Tibial artery (tissue), 4 donors: ENCODE measurements around the gene C12orf57.
A peak's percentile ranks its signal among the peaks of the same experiment; 100 is the strongest.
"Not testable (repeated sequence)": the region's sequence is repeated elsewhere in the genome, so short reads cannot be mapped to it uniquely, and the experiment has no call there.

Experiments
- DNase-seq, 2 donors: peaks; one replicate each; pipeline ENCODE4 v3.0.0-alpha.2; 2019
- H3K27ac ChIP-seq, 2 donors: fragments of 200-600 bp; sonication (generic) in 1 of 2; 1 replicate in 1 of 2; 2 replicates in 1 of 2; pipeline ENCODE4 v1.5.1; 2018 to 2019; ENCODE audit warnings: mild to moderate bottlenecking in 1 of 2
- H3K27me3 ChIP-seq, 2 donors: fragments of 200-600 bp; sonication (generic) in 1 of 2; one replicate each; pipeline versions ENCODE4 v1.5.1 to v1.6.0; 2016 to 2019
- H3K36me3 ChIP-seq, 3 donors: fragments of 200-600 bp; sonication (generic) in 2 of 3; one replicate each; pipeline ENCODE4 v1.5.1; 2016 to 2019; ENCODE audit warnings: mild to moderate bottlenecking in 2 of 3
- H3K4me1 ChIP-seq, 4 donors: fragments of 200-600 bp; sonication (generic) in 2 of 4; 1 replicate in 3 of 4; 2 replicates in 1 of 4; pipeline ENCODE4 v1.5.1; 2016 to 2019
- H3K4me3 ChIP-seq, 2 donors: fragments of 200-600 bp; sonication (generic) in 1 of 2; 1 replicate in 1 of 2; 2 replicates in 1 of 2; pipeline ENCODE4 v1.5.1; 2018 to 2019; ENCODE audit warnings: mild to moderate bottlenecking in 2 of 2
- H3K9me3 ChIP-seq, 3 donors: fragments of 200-600 bp; sonication (generic) in 1 of 3; one replicate each; pipeline ENCODE4 v1.5.1; 2016 to 2019
- intact Hi-C: fragments of 100-400 bp; cut with DNase I; formaldehyde crosslinking; loops from one replicate; pipeline ENCODE4 v1.15.0; 2023; ENCODE audit warnings: low total_unique reads
- TF ChIP-seq, protein P1 (sequence below), 2 experiments: fragments of 200-600 bp in 1 of 2; fragments of 450-650 bp in 1 of 2; IDR thresholded peaks; one replicate each; pipeline ENCODE4 v1.5.1; 2017 to 2019; ENCODE audit warnings: antibody characterized with exemption in 2 of 2, mild to moderate bottlenecking in 1 of 2, moderate library complexity in 1 of 2

C12orf57 gene

GRCh38 chr12:6902448-6902847, 41.4 kb upstream of the C12orf57 start:
- Histone ChIP-seq H3K27ac (no peak overlapping the region), H3K27me3 (no peaks in the 10 kb centered on the region), H3K9me3 (no peaks in the 10 kb centered on the region), H3K36me3 (peaks cover 0 to 11% (median 7%) of the 10 kb centered on the region in 3 donors), H3K4me1 (peaks cover 0 to 14% (median 6%) of the 10 kb centered on the region in 4 donors), H3K4me3 (no peak overlapping the region)
- TF ChIP-seq, protein P1, sequence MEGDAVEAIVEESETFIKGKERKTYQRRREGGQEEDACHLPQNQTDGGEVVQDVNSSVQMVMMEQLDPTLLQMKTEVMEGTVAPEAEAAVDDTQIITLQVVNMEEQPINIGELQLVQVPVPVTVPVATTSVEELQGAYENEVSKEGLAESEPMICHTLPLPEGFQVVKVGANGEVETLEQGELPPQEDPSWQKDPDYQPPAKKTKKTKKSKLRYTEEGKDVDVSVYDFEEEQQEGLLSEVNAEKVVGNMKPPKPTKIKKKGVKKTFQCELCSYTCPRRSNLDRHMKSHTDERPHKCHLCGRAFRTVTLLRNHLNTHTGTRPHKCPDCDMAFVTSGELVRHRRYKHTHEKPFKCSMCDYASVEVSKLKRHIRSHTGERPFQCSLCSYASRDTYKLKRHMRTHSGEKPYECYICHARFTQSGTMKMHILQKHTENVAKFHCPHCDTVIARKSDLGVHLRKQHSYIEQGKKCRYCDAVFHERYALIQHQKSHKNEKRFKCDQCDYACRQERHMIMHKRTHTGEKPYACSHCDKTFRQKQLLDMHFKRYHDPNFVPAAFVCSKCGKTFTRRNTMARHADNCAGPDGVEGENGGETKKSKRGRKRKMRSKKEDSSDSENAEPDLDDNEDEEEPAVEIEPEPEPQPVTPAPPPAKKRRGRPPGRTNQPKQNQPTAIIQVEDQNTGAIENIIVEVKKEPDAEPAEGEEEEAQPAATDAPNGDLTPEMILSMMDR (IDR thresholded peaks at IDR 0.05): no peak
- intact Hi-C loops: no loop called here
- no peak for DNase-seq

- no peak overlapping the region for H3K27ac ChIP-seq
- peaks cover 0 to 14% (median 14%) of the 10 kb centered on the region in 3 donors for H3K36me3 ChIP-seq
- TF ChIP-seq, protein P1 (IDR thresholded peaks at IDR 0.05): no peak
- H3K9me3 ChIP-seq: no peaks in the 10 kb centered on the region
- H3K4me3 ChIP-seq: no peak overlapping the region
- intact Hi-C loops: no loop called here
- no peak for DNase-seq
- H3K4me1 ChIP-seq: peaks cover 0 to 14% (median 6%) of the 10 kb centered on the region in 4 donors
- no peaks in the 10 kb centered on the region for H3K27me3 ChIP-seq
Measured at GRCh38 chr12:6903722-6904121, 40.1 kb upstream of the C12orf57 start.

DNA sequence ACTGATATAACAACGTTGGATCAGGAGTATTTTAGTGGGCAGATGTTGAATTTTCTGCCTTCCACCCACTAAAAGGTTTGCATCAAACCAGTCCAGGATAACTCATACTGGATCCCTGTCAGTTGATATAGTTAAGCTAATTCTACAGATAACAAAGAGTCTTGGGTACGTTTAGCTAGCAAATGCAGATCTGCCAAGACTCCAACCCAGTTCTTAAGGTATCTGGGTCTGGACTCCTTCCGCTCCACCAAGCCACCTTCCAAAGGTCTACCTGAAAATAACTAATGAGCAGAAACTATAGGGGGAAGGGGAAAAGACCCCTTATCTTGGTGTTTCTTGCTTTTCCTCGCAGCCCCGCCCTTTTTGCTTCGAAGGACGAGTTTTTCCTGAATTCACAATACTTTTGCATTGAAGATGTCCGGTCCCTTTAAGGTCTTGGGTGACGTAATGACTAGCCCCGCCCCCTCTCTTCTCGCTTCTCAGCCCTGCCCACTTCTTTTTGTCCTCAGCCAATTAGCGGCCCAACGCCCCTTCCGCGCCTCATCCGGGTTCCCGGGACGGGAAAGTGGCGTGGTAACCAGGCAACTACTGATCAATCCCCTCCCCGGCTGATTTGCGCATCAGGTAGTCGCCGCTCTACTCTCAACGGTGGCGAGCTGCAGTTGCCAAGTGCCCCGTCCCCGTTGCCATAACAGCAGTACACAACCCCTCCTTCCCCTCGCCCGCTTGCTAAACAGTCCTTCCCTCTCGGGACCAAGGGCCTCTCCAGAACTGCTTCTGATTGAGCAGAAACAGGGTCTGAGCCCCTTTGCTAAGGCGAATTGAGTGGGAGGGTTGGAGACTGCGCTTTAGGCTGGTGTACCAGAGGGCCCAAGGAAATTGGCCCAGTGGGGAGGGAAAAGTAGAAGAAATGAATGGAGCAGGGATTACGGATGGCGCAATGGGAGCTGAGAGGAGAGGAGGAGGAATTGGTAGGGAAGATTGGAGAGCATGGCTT, 39.2 kb upstream of the C12orf57 start, which contains the start of gene LRRC23:
Gene LRRC23, plus strand, starts transcription at position 543 of the 997 bp plus-strand sequence. CDS start 812 bp downstream, outside the sequence.
- H3K9me3 ChIP-seq: no peaks in the 10 kb centered on the region
- H3K4me3 ChIP-seq: peak within 1 kb of the TSS; percentile 65
- TF ChIP-seq, protein P1 (IDR thresholded peaks at IDR 0.05): no peak
- peak within 1 kb of the TSS; percentile 83 to 87 for H3K27ac ChIP-seq
- no peaks in the 10 kb centered on the region for H3K27me3 ChIP-seq
- H3K36me3 ChIP-seq: peaks cover 0 to 14% (median 14%) of the 10 kb centered on the region in 3 donors
- peak; percentile 98 for DNase-seq
- intact Hi-C loops: no loop called here
- H3K4me1 ChIP-seq: peaks cover 0 to 14% (median 6%) of the 10 kb centered on the region in 4 donors

- Histone ChIP-seq H3K4me1 (peaks cover 0 to 12% (median 6%) of the 10 kb centered on the region in 4 donors), H3K4me3 (peak overlapping the region; percentile 65), H3K27me3 (no peaks in the 10 kb centered on the region), H3K9me3 (no peaks in the 10 kb centered on the region), H3K27ac (peak overlapping the region; percentile 83 to 87), H3K36me3 (peaks cover 0 to 14% (median 14%) of the 10 kb centered on the region in 3 donors)
- no peak for DNase-seq
- intact Hi-C loops: no loop called here
- TF ChIP-seq, protein P1 (IDR thresholded peaks at IDR 0.05): no peak
Measured at GRCh38 chr12:6905414-6906040, 38.3 kb upstream of the C12orf57 start.

DNA sequence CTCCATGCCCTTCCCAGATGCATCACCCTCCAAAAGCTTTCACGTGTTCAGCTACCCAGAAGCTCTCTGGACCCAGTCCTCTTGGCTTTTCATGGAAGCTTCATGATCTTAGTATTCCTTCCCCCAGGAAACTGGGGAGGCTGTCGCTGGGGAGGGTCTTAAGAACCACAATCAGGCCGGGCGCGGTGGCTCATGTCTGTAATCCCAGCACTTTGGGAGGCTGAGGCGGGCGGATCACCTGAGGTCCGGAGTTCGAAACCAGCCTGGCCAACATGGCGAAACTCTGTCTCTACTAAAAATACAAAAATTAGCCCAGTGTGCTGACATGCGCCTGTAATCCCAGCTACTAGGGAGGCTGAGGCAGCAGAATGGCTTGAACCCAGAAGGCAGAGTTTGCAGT, 35.7 kb upstream of the C12orf57 start:
- H3K9me3 ChIP-seq, intact Hi-C loops, H3K27me3 ChIP-seq, H3K27ac ChIP-seq, H3K4me3 ChIP-seq, DNase-seq: not testable (repeated sequence)
- Histone ChIP-seq H3K4me1 (peaks cover 0 to 12% (median 6%) of the 10 kb centered on the region in 4 donors), H3K36me3 (peaks cover 0 to 14% (median 14%) of the 10 kb centered on the region in 3 donors)
